SK-N-DZ (cell line): Measurements from ENCODE around the gene RPL5. TPM values are rescaled to one million over a fixed set of nuclear protein-coding genes. Genes with fewer than 3 reads are reported as not detected.
A peak's percentile ranks its signal among the peaks of the same experiment; 100 is the strongest.

Experiments used
- DNase-seq: peaks from one replicate; pipeline ENCODE4 v3.0.0-alpha.2; 2015; ENCODE audit warnings: low spot score
- polyA plus RNA-seq, 2 experiments: library from polyadenylated mRNA; depleted of rRNA; stranded (reverse); fragments of >200 nt; gene quantifications; 2 replicates each; pipeline ENCODE4 v1.2.3, GENCODE V29; 2014

Gene RPL5
- polyA plus RNA-seq (2014; cell fraction: cytosol; rRNA removed) = 2,642 and 2,769 TPM in 2 replicates
- polyA plus RNA-seq (2014; cell fraction: nucleus; rRNA removed) = 1,474 and 1,535 TPM in 2 replicates

- DNase-seq = peak; percentile 96
Observed at GRCh38 chr1:92831762-92832536, at the start of gene RPL5. TSS of gene RPL5 (plus strand) at chr1:92832040. CDS start at chr1:92832115, 75 bp downstream.

- peak; percentile 30 for DNase-seq
Observed at GRCh38 chr1:92783550-92783949, 48.3 kb upstream of the RPL5 start.

- peak; percentile 8 for DNase-seq
Observed at GRCh38 chr1:92784021-92784638, 47.7 kb upstream of the RPL5 start.

GRCh38 chr1:92784639-92785500 is 47.0 kb upstream of the RPL5 start, which contains the start of gene EVI5:
TSS of gene EVI5 (minus strand) at chr1:92785108. CDS start at chr1:92736546, 48,562 bp downstream.
- DNase-seq = peak; percentile 98

- no peak for DNase-seq
Observed at GRCh38 chr1:92786111-92786901, 45.5 kb upstream of the RPL5 start.

GRCh38 chr1:92790081-92790480 is 41.8 kb upstream of the RPL5 start:
- no peak for DNase-seq

- no peak for DNase-seq
Observed at GRCh38 chr1:92790867-92791266, 41.0 kb upstream of the RPL5 start.

GRCh38 chr1:92791487-92792066 is 40.3 kb upstream of the RPL5 start:
- DNase-seq = no peak

GRCh38 chr1:92792340-92792782 is 39.5 kb upstream of the RPL5 start:
- DNase-seq = no peak

GRCh38 chr1:92795166-92795565 is 36.7 kb upstream of the RPL5 start:
- no peak for DNase-seq

GRCh38 chr1:92797297-92797696 is 34.5 kb upstream of the RPL5 start:
- DNase-seq = no peak

GRCh38 chr1:92797961-92798360 is 33.9 kb upstream of the RPL5 start:
- DNase-seq = no peak

- no peak for DNase-seq
Observed at GRCh38 chr1:92803140-92803887, 28.5 kb upstream of the RPL5 start.

- peak; percentile 45 for DNase-seq
Observed at GRCh38 chr1:92804721-92805201, 27.1 kb upstream of the RPL5 start.

- no peak for DNase-seq
Observed at GRCh38 chr1:92805216-92805615, 26.6 kb upstream of the RPL5 start.

- DNase-seq = no peak
Observed at GRCh38 chr1:92808381-92808780, 23.5 kb upstream of the RPL5 start.

GRCh38 chr1:92816732-92817131 is 15.1 kb upstream of the RPL5 start:
- no peak for DNase-seq

- no peak for DNase-seq
Observed at GRCh38 chr1:92817137-92817697, 14.6 kb upstream of the RPL5 start.

- DNase-seq = no peak
Observed at GRCh38 chr1:92817986-92818764, 13.7 kb upstream of the RPL5 start.
